ENCODE data around the gene LRRC4C. TPM values are rescaled to one million over a fixed set of nuclear protein-coding genes. Genes with fewer than 3 reads are reported as not detected.

The LRRC4C gene
- total RNA-seq, 1 donor from 2014 or later, result 14.0 TPM

DNA sequence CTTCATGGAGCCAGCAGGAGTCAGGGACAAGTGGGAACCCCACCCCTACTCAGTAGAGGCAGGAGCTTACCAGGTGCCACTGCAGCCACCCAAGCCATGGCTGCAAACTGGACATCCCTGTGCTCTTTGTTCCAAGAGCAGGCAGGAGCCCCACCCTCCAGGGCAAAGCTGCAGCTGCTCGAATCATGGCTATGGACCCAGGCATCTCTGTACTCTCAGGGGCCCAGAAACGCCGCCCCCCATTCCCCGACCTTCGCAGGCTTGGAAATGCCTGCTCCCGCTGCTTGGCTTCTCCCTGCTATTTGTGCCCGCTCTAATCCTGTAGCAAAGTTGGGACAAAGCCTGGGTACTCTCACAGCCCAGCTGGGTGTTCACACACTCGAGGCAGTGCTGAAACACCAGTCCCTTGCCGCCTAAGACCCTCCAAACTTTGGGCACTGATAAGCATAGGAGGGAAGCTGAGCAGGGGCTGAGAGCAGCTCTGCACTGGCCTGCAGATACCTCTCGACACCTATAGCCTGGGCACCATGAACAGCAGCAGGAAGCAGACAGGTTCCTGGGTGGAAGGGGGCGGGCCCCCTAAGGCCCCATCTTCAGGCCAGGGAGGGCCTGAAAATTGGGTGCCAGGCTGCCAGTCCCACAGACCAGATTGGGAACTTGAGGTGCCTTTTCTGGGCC, 402.4 kb downstream of the LRRC4C start:
- TF ChIP-seq, protein P1, sequence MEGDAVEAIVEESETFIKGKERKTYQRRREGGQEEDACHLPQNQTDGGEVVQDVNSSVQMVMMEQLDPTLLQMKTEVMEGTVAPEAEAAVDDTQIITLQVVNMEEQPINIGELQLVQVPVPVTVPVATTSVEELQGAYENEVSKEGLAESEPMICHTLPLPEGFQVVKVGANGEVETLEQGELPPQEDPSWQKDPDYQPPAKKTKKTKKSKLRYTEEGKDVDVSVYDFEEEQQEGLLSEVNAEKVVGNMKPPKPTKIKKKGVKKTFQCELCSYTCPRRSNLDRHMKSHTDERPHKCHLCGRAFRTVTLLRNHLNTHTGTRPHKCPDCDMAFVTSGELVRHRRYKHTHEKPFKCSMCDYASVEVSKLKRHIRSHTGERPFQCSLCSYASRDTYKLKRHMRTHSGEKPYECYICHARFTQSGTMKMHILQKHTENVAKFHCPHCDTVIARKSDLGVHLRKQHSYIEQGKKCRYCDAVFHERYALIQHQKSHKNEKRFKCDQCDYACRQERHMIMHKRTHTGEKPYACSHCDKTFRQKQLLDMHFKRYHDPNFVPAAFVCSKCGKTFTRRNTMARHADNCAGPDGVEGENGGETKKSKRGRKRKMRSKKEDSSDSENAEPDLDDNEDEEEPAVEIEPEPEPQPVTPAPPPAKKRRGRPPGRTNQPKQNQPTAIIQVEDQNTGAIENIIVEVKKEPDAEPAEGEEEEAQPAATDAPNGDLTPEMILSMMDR (conservative IDR thresholded peaks at IDR 0.05), result no peak
- Mint-ChIP-seq H3K27me3 (peaks cover 6% of the 10 kb centered on the region), H3K4me1 (ENCODE audit: unreplicated experiment) (no peaks in the 10 kb centered on the region), H3K27ac (no peak overlapping the region), H3K36me3 (no peaks in the 10 kb centered on the region), H3K9me3 (no peaks in the 10 kb centered on the region), H3K4me3 (no peak overlapping the region)
- no peak for DNase-seq (ENCODE audit: extremely low spot score, unreplicated experiment)

DNA sequence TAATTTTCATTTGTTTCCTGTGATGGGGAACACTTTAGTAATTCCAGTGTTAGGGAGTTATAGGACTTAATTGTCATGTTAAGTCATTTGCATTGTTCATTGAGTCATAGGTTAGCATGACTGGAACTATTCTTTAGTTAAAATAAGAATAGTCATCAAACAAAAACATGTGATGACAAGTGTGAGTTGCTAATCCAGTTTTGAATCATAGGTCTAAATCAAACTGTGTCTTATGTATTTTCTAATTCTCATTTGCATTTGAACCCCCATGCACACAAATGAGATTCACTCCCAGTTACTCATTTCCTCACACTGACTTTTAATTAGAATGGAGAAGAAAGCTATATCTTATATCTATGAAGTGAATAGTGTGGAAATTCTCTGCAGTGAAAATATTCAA, 405.6 kb downstream of the LRRC4C start:
- Mint-ChIP-seq H3K4me1 (ENCODE audit: unreplicated experiment) (no peaks in the 10 kb centered on the region), H3K27me3 (peaks cover 6% of the 10 kb centered on the region), H3K9me3 (no peaks in the 10 kb centered on the region), H3K4me3 (no peak overlapping the region), H3K27ac (no peak overlapping the region), H3K36me3 (no peaks in the 10 kb centered on the region)
- TF ChIP-seq, protein P1 (conservative IDR thresholded peaks at IDR 0.05), result no peak
- no peak for DNase-seq (ENCODE audit: extremely low spot score, unreplicated experiment)

DNA sequence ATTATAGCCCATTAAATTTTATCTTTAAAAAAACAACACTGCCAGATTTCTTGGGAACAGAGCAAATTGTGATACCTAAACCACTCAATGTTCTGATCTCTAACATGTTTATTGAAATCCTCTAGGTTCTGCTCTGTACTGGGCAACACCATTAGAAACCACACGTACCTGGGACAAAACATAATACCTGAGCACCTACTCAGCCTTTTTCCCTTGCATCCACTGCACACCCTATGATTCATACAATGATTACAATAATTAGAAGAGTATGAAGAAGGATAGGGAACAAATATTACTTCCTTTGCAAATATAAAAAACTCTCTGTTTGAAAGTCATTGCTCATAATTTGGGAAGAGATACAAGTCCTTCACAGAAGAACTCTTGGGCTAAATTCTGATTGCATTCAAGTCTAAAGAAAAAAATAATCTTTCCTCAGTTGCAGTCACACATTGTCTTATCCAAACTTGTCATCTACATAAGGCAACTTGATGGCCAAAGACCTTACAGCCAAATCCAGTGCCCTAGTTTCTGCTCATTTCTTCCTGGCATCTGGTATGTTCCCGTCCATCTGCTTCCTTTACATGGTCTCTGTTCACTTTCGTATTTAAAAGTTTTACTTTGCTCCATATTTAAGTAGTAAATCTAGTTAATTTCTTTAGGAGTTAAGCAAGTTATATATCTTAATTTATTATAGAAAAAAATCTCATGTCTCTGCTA, 407.4 kb downstream of the LRRC4C start:
- DNase-seq (ENCODE audit: extremely low spot score, unreplicated experiment), result no peak
- peaks cover 6% of the 10 kb centered on the region for H3K27me3 Mint-ChIP-seq
- no peaks in the 10 kb centered on the region for H3K4me1 Mint-ChIP-seq (ENCODE audit: unreplicated experiment)
- H3K9me3 Mint-ChIP-seq, result no peaks in the 10 kb centered on the region
- no peaks in the 10 kb centered on the region for H3K36me3 Mint-ChIP-seq
- H3K4me3 Mint-ChIP-seq, result no peak overlapping the region
- TF ChIP-seq, protein P1 (conservative IDR thresholded peaks at IDR 0.05), result no peak
- no peak overlapping the region for H3K27ac Mint-ChIP-seq

DNA sequence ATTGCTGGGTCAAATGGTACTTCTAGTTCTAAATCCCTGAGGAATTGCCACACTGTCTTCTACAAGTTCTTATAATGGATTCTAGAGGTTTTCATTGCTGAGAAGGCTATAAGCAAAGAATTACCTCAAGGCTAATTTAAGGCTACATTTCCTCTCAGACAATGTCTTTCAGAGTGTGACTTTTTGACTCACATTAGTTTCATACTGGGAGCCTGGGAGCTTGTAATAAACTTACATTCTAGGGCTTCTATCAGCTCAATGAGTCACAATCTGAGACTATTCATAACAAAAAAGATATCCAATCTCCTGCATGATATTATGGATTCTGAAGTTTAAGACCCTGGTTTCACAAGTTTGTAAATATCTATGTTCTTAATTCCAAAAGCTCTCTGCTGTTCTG, 408.7 kb downstream of the LRRC4C start:
- no peak overlapping the region for H3K27ac Mint-ChIP-seq
- DNase-seq (ENCODE audit: extremely low spot score, unreplicated experiment), result no peak
- H3K4me3 Mint-ChIP-seq, result no peak overlapping the region
- H3K9me3 Mint-ChIP-seq, result no peaks in the 10 kb centered on the region
- TF ChIP-seq, protein P1 (conservative IDR thresholded peaks at IDR 0.05), result no peak
- peaks cover 6% of the 10 kb centered on the region for H3K27me3 Mint-ChIP-seq
- H3K4me1 Mint-ChIP-seq (ENCODE audit: unreplicated experiment), result no peaks in the 10 kb centered on the region
- H3K36me3 Mint-ChIP-seq, result no peaks in the 10 kb centered on the region

DNA sequence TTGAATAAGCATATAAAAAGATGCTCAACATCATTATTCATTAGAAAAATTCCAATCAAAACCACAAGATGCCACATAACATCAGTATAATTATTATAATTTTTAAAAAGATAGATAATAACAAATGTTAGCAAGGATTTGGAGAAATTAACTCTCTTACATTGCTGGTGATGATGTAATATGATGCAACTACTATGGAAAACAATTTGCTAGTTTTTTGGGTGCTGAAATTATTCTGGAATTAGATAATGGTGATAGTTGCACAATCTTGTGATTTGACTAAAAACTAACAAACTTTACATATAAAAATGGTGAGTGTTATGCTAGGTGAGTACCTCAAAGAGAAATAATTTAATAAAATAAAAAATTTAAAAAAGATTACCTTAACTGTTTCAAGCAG, 412.2 kb downstream of the LRRC4C start:
- no peaks in the 10 kb centered on the region for H3K4me1 Mint-ChIP-seq (ENCODE audit: unreplicated experiment)
- no peak overlapping the region for H3K4me3 Mint-ChIP-seq
- no peaks in the 10 kb centered on the region for H3K36me3 Mint-ChIP-seq

More for the DNA sequence above, 412.2 kb downstream of the LRRC4C start:
- TF ChIP-seq, protein P1 (conservative IDR thresholded peaks at IDR 0.05), result no peak
- H3K27me3 Mint-ChIP-seq, result no peaks in the 10 kb centered on the region
- H3K27ac Mint-ChIP-seq, result no peak overlapping the region
- no peaks in the 10 kb centered on the region for H3K9me3 Mint-ChIP-seq
- DNase-seq (ENCODE audit: extremely low spot score, unreplicated experiment), result no peak
